NB4 (cell line): Measurements from ENCODE around the gene AKIRIN2.

Experiments
- DNase-seq: peaks from one replicate; pipeline ENCODE4 v3.0.0; 2010; ENCODE audit warnings: low read depth
- H3K4me3 ChIP-seq: one replicate; pipeline ENCODE4 v1.5.1; 2011; ENCODE audit warnings: mild to moderate bottlenecking, low read depth, low read length, moderate library complexity
- MYC ChIP-seq: IDR thresholded peaks from 2 replicates; pipeline ENCODE4 v1.6.1; 2011; ENCODE audit warnings: low read depth, low read length
- POLR2A ChIP-seq: IDR thresholded peaks from 2 replicates; pipeline ENCODE4 v1.6.1; 2011; ENCODE audit warnings: mild to moderate bottlenecking; ENCODE audit not compliant: insufficient read length; ENCODE audit errors: extremely low read depth
- TF ChIP-seq, protein P1 (sequence below): IDR thresholded peaks from one replicate; pipeline ENCODE4 v1.5.1; 2012; ENCODE audit warnings: low read depth, low read length
- TF ChIP-seq, protein P2 (sequence below): IDR thresholded peaks from 2 replicates; pipeline ENCODE4 v1.6.1; 2011; ENCODE audit warnings: low read depth, low read length

AKIRIN2 gene

DNA sequence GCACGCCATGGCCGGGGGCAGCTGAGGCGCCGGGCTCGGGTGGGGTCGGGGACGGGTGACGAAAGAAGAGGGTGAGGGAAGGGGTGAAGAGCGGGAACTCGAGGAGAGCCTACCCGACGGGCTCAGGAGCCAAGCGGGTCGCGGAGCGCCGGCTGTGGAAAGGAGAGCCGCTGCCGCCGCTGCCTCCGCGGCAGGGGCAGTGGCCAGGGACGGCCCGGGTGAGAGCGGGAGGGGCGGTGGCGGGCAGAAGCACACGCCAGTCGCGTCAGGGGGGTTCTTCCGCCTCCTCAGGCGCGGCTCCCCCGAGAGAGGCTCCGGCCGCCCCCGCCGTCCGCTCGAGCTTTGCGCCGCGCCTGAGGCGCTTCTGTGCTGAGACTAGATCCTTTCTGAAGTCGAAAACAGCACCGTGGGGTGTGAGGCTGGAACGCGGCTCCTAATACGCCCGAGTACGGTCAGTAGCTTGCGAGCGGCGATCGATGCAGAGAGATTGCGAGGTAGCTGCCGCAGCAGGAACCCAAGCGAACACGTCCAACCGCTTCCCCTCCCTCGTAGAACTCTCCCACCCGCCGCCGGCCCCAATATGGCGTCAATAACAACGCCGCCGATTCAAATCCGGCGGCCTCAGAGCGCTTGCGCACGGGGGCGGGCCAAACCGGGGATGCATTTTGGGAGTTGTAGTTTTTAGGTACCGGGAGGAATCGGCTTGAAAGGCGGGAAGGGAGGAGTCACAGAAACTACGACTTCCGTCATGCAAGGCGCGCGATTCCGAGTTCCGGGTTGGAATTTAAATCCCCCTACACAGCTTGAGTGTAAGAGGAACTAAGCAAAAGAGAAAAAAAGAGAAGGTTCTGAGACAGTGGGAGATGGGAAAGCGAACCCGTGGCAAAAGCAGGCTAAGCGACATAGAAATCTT lies at the start of gene AKIRIN2:
Gene AKIRIN2 (minus strand): TSS at position 558 of the 913 bp plus-strand sequence. CDS start 549 bp downstream, at position 9.
- DNase-seq = peak; percentile 100
- TF ChIP-seq, protein P1, sequence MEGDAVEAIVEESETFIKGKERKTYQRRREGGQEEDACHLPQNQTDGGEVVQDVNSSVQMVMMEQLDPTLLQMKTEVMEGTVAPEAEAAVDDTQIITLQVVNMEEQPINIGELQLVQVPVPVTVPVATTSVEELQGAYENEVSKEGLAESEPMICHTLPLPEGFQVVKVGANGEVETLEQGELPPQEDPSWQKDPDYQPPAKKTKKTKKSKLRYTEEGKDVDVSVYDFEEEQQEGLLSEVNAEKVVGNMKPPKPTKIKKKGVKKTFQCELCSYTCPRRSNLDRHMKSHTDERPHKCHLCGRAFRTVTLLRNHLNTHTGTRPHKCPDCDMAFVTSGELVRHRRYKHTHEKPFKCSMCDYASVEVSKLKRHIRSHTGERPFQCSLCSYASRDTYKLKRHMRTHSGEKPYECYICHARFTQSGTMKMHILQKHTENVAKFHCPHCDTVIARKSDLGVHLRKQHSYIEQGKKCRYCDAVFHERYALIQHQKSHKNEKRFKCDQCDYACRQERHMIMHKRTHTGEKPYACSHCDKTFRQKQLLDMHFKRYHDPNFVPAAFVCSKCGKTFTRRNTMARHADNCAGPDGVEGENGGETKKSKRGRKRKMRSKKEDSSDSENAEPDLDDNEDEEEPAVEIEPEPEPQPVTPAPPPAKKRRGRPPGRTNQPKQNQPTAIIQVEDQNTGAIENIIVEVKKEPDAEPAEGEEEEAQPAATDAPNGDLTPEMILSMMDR = no peak
- TF ChIP-seq POLR2A (peak; percentile 96), MYC (peak; percentile 76)
- TF ChIP-seq, protein P2, sequence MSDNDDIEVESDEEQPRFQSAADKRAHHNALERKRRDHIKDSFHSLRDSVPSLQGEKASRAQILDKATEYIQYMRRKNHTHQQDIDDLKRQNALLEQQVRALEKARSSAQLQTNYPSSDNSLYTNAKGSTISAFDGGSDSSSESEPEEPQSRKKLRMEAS = peak; percentile 41; the same call in 1 of the 2 replicates

DNA sequence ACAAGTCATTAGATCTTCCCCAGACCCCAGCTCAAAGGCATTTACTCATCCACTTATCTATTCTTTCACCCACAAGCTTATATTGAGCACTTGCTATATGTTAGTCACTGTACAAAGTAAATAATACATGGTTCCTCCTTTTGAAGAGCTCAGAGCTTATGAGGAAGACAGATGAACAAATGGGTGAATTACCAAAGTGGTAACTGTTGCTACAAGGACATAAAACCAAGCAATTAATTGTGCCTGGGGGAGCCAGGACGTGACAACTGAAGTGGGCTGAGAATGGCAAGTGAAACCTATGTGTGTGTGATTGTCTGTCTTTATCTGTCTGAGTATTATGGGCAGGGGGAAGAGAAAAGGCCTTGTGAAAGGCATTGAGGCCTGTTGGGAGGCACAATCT lies 45.6 kb upstream of the AKIRIN2 start:
- H3K4me3 ChIP-seq = no peak overlapping the region
- TF ChIP-seq, protein P1 = no peak
- TF ChIP-seq MYC (no peak), POLR2A (no peak)
- TF ChIP-seq, protein P2 = no peak
- peak; percentile 52 for DNase-seq

More for the DNA sequence above, at the start of gene AKIRIN2:
- peak within 1 kb of the TSS; percentile 93 for H3K4me3 ChIP-seq

DNA sequence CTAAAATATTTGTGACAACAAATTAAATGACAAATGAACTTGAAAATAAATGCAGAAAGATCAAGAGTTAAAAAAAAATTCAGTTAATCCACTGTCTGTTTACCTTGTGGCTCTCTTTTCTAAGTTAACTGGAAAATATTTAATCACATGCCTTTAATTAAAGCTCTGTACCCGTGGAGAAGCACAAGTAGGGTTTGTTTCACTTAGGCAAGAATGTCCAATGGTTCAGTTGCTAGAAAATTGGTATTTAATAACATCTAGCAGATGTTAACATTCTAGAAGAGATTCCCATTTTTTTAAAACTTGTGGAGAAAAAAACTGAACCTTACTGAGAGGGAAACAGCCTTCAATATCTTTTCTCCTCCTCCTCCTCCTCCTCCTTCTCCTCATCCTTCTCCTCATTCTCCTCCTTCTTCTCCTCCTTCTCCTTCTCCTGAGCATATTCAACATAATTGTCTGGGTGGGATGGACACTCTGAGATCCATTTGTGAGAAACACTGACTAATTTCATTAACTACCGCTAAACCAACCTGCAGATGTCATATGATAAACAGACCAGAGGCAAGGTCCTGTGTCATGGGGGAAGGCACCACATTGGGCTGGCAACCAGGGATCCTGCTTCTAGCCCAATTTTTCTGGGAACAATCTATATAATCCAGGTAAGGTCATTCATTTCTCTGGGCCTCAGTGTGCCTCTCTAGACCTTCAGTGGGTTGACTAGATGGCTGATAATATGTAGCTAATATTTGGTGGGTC lies 44.1 kb upstream of the AKIRIN2 start:
- no peak for DNase-seq
- TF ChIP-seq MYC = no peak
- TF ChIP-seq, protein P2 = no peak
- TF ChIP-seq, protein P1 = no peak
- TF ChIP-seq POLR2A = no peak

DNA sequence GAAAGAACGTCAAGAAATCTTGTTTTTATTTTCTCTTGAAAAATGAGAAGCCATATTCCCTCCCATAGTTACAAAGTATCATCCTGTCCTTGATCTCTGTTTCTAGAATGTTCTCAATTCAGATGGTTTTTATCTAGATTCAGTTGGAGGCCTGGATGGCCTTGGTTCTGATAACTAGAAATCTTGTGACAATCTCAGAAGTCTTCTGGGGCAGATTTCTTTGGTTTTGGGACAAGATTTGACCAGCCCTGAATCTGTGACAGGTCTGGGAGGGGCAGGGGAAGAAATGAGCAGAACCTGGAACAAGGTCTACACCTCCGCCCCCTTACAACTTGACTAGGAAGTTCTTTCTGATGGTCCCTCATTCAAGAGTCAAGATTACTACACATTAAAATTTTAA lies 41.4 kb upstream of the AKIRIN2 start:
- TF ChIP-seq MYC (no peak), POLR2A (no peak)
- TF ChIP-seq, protein P2 = no peak
- TF ChIP-seq, protein P1 = no peak
- H3K4me3 ChIP-seq = no peak overlapping the region
- DNase-seq = no peak

More for the DNA sequence above, 44.1 kb upstream of the AKIRIN2 start:
- H3K4me3 ChIP-seq = no peak overlapping the region

DNA sequence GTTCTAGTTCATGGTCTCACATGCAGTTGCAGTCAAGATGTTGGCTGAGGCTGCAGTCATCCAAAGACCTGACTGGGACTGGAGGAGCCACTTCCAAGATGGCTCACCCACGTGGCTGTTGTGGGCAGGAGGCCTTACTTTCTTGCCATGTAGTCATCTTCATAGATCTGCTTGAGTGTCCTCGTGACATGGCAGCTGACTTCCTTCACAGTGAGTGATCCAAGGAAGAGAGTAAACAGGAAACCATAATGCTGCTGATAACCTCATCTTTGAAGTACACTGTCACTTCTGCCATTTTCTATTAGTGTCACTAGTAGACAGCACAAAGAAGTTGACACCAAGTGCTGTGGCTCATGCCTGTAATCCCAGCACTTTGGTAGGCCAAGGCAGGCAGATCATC lies 40.1 kb upstream of the AKIRIN2 start:
- TF ChIP-seq, protein P1 = no peak
- TF ChIP-seq, protein P2 = no peak
- no peak for TF ChIP-seq MYC
- TF ChIP-seq POLR2A = no peak

More for the DNA sequence above, 40.1 kb upstream of the AKIRIN2 start:
- H3K4me3 ChIP-seq = no peak overlapping the region
- DNase-seq = peak; percentile 22
